Gastroesophageal sphincter (tissue), 3 donors: ENCODE measurements around the gene DNAJC22.

Experiments
- EP300 ChIP-seq: sonication (generic); formaldehyde crosslinking; IDR thresholded peaks from one replicate; pipeline ENCODE4 v1.6.1; 2017; ENCODE audit warnings: antibody characterized with exemption, mild to moderate bottlenecking
- POLR2AphosphoS5 ChIP-seq: sonication (generic); formaldehyde crosslinking; IDR thresholded peaks from one replicate; pipeline ENCODE4 v1.6.1; 2017; ENCODE audit warnings: antibody characterized with exemption
- TF ChIP-seq, protein P1 (sequence below), 4 experiments: fragments of 200-600 bp in 2 of 4; fragments of 450-650 bp in 2 of 4; sonication (generic) in 1 of 4; IDR thresholded peaks; one replicate each; pipeline ENCODE4 v1.5.1; 2017 to 2019; ENCODE audit warnings: antibody characterized with exemption in 4 of 4, mild to moderate bottlenecking in 2 of 4, moderate library complexity in 2 of 4

DNA sequence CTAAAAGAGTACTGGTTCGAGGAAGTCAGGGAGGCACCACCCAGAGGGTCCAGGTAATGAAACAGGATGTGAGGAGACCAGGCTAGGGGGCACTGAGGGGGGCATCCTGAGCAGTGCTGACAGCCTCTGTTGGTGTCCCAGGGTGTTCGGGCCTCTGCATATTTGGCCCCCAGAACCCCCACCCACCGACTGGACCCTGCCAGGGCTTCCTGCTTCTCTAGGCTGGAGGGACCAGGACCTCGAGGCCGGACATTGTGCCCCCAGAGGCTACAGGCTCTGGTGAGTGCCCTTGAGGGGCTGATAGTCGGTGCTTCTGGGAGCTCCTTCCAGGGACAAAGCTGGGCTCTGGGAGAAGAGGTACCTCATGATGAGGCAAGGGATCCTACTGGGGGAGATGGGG, 21.1 kb upstream of the DNAJC22 start:
- TF ChIP-seq POLR2AphosphoS5 (no peak), EP300 (no peak)
- TF ChIP-seq, protein P1, sequence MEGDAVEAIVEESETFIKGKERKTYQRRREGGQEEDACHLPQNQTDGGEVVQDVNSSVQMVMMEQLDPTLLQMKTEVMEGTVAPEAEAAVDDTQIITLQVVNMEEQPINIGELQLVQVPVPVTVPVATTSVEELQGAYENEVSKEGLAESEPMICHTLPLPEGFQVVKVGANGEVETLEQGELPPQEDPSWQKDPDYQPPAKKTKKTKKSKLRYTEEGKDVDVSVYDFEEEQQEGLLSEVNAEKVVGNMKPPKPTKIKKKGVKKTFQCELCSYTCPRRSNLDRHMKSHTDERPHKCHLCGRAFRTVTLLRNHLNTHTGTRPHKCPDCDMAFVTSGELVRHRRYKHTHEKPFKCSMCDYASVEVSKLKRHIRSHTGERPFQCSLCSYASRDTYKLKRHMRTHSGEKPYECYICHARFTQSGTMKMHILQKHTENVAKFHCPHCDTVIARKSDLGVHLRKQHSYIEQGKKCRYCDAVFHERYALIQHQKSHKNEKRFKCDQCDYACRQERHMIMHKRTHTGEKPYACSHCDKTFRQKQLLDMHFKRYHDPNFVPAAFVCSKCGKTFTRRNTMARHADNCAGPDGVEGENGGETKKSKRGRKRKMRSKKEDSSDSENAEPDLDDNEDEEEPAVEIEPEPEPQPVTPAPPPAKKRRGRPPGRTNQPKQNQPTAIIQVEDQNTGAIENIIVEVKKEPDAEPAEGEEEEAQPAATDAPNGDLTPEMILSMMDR (IDR thresholded peaks at IDR 0.05): no peak
